ENCODE data around the gene SPG11.
A peak's percentile ranks its signal among the peaks of the same experiment; 100 is the strongest.
"Not testable (repeated sequence)": the region's sequence is repeated elsewhere in the genome, so short reads cannot be mapped to it uniquely, and the experiment has no call there.

Gene SPG11

DNA sequence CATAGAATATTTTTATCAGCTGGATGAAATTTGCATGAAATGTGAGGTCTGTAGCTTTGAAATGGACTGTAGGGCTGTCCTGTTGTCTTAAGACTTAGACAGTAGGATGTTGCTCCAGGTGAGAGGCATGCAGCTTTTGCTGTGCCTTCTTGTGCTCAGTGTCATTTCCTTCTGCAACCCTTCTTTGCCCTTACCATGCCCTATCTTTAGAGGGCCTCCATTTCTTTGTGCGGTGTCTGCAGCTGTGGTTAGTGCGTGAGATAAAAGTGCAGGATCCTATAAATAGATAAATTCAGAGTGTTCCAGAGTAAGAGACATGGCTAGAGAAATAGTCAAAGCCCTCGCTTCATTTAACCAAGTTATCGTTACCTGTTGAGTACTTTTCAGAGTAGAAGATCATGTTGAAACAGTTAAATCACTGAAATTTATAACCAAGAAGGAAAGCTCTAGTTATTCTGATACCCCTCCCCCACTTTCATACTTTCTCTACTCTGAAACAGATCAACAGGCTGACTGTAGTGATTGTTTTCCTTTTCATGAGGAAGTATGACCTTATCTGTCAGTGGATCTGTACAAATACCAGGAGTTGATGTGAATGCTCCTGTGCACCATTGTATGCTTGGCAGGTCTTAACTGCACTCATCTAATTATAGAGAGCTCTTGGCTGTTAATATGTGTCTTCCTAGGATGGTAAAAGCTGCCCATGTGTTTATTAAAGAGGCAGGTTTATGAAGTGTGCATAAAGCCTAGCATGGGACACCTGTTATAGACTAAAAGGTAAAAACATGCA lies 108.3 kb downstream of the SPG11 start:
- no peak for DNase-seq

DNA sequence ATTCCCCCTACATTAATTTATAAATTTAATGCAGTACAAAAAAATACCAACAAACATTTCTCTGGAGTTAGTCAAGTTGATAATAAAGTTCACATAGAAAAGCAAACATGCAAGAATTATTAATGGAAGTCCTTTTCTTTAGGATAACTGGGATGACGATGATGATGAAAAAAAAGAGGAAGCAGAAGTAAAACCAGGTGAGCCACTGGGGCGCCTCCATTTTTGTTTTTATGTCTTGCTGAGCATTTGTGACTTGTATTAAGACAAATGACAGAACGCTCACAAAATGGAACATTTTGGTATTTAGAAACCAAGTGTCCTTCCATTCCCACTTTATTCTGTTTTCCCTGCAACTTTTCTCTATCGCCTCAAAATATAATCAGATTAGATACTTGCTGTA lies 112.7 kb downstream of the SPG11 start:
- DNase-seq, result no peak

DNA sequence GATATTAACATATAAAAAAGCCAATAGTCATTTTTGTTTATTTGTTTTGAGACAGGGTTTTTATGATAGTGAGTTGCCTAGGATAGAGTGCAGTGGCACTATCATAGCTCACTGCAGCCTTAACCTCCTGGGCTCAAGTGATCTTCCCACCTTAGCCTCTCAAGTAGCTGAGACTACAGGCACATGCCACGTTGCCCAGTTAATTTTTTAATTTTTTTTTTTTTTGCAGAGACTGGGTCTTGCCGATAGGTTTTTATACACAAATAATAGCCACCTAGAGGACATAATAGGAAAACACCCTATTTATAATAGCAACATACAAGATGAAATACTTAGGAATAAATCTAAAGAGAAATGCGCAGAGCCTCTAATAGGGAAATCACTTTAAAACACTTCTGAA lies 113.2 kb downstream of the SPG11 start:
- peak; percentile 4 for DNase-seq

DNA sequence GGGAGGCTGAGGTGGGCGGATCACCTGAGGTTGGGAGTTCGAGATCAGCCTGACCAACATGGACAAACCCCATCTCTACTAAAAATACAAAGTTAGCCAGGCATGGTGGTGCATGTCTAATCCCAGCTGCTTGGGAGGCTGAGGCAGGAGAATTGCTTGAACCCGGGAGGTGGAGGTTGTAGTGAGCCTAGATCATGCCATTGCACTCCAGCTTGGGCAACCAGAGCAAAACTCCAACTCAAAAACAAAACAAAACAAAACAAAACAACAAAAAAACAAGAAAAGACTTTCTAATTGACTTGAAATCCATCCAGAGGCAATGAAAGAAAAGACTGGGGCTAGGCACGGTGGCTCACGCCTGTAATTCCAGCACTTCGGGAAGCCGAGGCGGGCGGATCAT lies 114.3 kb downstream of the SPG11 start:
- DNase-seq, result not testable (repeated sequence)

DNA sequence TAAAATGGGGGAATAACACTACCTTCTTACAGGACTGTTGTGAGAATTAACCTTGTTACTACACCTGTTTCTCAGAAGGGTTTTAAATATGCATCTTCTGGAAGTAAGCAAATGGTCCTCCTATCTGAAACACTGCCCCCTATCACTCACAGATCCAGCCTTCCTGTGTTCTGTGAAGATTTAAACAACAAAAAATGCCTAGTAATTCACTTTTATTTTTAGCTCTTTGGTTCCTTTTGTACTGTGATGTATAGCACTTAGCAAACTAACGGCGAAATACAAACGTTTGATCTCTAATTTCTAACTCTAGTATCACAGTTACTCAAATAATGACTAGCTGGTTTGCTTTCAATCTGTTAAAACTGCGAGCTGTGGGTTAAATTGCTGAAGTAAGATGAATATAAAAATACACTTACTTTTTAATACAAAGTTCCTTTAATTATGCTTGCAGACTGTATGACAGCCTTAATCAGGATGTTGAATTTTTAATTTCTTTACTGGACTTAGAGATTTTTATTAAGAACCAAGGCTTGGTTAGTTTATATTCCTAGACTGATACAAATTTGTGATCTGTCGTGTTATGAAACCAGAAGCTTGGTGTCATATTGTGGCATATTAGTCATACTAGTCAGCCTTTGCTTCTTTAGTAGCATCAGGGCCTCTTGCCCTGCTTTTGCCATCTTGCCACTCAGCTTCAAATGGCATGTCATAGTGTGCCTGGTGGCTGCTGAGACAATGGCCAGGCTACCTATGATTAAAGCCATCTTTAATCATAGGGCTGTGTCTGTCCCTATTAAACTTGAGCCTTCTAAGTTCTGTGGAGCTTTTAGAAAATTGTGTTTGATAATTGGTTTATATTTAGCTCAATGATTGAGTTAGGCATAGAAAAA lies 117.3 kb downstream of the SPG11 start:
- DNase-seq, result no peak

DNA sequence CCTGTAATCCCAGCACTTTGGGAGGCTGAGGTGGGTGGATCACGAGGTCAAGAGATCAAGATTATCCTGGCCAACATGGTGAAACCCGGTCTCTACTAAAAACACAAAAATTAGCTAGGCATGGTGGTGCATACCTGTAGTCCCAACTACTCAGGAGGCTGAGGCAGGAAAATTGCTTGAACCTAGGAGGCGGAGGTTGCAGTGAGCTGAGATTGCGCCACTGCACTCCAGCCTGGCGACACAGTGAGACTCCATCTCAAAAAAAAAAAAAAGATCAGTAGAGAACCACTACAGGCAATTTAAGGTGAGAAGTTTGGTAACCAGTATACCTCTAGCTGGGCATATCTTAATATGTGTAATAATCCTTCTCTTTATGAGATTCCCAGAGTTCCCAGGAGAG lies 118.7 kb downstream of the SPG11 start:
- DNase-seq, result not testable (repeated sequence)

DNA sequence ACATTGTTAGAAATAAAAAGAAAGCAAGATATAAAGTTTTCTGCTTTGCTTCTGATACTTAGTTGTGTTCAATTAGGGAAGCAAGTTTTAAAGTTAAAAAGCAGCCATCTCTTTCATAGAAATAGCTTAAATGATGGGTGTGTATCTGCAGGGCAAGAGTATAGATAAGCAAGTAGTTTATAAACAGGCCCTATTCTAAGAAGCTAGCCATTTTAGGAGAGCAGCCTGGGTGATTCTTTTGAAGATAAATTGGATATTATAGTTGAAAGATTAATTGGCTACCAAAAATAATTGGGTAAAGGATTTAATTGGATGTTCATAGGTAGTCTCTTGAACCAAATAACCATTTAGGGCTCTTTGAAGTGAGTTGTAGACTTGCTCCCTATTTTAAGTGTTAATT lies 120.9 kb downstream of the SPG11 start:
- DNase-seq, result no peak

DNA sequence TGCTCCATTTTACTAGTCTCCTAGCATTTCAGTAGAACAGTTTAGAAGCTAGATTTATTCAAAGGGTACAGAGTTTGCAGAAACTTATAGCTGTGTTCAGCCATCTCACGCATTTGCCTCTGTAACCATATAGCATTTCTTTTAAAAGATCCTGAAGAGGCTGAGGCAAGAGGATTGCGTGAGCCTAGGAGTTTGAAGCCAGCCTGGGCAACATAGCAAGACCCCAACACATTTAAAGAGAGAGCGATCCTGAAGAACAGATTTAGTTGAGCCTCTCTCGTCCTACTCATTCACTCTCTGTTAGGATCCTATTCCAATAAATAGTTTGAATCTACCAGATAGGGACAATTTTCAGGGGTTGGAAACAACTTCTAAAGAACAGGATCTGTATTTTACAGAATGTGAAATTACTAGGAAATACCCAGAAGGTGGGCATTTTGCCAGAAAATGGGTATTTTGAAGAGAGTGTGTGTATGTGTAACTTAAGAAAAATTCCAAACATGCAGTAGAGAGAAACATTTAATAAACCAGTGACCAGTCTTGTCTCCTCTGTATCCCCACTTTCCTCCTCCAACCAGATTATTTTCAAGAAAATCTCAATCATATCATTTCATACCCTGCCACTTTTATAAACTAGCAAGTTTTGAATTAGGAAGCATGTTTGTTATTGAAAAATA lies 122.0 kb downstream of the SPG11 start:
- no peak for DNase-seq

DNA sequence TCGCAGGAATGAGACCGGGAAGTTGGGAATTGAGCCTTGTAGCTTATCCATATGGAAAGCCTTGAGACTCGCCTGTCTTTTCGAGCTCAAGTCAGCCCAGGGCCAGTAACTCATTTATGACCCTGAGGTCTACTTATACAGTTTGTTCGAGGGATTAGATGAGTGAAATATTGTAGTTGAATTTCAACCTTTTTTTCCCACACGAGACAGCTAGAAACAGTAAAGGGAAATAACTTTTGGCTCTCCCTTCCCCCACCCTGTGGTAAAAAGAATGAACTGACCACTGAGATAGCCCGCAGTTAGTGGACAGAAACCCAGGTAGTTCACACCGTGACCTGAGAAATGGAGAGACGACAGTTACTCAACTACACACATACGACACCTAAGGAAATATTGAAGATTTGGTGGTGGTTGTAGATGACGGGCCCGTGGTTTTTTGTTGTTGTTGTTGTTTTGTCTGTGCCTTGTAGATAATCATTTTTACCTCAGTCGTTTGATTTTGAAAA lies 125.7 kb downstream of the SPG11 start:
- no peak for DNase-seq

DNA sequence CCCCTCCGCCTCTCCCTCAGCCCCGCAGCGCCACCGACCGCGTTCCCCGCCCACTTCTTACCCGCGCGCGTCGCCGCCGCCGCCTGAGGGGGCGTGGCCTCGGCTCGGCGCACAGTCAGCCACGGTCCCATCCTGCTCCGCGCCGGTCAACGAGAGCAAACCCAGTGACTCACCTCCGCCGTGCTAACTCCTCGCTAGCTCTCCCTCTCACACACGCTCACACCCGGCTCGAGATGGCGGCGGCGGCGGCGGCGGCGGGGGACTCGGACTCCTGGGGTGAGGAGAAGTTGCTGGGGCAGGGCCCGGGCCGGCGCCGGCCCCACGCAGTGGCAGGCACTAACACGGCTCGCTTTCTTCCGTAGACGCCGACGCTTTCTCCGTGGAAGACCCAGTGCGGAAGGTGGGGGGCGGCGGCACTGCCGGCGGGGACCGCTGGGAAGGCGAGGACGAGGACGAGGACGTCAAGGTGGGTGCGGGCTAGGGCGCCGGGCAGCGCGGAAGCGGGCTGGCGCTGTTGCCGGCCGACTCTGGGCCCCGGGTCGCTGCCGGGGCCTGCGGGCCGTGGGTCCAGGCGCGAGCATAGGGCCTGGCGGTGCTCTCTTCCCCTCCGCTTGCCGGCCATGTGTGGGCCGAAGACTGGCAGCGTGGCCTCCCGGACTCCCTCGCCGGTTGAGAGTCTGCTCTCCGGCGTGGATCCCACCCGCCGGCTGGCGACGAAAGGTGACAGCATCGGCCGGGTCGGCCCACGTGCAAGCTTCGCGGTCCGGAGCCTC lies 126.3 kb downstream of the SPG11 start, which contains the start of gene EIF3J:
Gene EIF3J, plus strand, starts transcription at position 186 of the 773 bp plus-strand sequence. Its CDS starts 48 bp downstream, at position 234.
- DNase-seq, result peak; percentile 87

DNA sequence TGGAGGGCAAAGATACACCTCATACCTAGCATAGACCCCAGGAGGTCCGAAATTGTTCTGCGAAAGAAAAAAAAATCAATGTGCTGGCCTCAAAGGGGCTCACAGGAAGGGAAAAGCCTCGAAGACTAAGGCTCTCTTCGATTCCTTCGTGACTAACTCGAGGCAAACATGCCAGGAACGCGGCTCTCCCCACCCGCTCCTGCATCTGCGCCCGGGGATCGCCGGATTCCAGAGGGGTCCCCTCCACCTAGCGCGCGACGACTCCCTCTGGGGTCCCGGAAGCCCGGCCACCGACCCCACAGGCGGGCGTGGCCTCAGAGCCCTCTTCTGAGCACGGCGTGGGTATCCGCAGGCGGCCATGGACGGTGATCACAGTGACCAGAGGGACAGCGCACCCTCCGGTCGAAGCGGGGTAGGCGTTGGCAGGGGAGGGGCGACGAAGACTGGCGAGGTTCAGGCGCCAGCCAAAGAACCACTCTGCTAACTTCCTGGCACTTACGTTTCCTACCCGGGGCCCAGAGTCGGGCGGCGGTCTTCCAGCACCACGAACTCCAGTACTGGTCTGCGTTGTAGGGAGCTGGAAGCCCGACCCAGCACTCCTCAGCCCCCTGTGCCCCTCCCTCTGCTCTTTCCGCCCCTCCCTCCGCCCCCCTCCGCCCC lies 127.0 kb downstream of the SPG11 start:
- no peak for DNase-seq

DNA sequence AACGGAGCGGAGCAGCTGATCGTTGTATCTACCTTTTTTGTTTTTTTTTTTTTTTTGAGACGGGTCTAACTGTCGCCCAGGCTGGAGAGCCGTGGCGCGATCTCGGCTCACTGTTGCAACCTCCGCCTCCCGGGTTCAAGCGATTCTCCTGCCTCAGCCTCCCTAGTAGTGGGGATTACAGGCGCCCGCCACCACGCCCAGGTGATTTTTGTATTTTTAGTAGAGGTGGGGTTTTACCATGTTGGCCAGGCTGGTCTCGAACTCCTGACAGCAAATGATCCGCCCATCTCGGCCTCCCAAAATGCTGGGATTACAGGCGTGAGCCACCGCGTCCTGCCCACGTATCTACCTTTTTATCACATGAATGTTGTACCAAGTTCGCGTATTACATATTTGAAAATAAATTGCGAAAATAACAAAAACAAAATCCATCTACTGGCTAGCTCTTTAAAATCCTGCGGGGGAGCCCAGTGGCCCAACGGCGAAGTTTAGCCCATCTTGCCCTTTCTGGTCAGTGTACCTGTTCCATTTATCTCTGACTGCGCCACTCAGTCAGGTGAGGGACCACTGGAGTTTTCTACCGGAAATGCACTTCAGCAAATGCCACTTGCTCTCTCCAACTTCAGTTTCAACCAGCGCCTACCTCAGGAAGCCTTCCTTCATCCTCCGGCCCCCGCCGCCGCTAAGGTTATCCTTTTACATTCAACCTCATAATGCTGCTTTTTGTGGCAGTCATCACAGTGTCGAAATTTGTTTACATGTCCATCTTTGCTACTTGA lies 127.8 kb downstream of the SPG11 start:
- DNase-seq, result no peak

DNA sequence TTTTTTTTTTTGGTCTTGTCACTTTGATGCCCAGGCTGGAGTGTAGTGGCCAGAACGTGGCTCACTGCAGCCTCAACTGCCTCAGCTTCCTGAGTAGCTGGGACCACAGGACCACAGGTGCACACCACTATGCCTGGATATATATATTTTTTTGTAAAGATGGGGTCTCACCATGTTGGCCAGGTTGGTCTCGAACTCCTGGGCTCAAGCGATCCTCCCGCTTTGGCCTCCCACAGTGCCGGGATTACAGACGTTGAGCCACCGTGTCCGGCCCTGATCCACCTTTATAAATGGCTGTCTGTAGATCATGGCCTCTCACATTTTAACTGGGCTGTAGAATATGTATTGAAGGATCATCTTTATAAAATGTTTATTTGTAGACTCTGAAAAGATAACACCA lies 128.4 kb downstream of the SPG11 start:
- DNase-seq, result no peak

DNA sequence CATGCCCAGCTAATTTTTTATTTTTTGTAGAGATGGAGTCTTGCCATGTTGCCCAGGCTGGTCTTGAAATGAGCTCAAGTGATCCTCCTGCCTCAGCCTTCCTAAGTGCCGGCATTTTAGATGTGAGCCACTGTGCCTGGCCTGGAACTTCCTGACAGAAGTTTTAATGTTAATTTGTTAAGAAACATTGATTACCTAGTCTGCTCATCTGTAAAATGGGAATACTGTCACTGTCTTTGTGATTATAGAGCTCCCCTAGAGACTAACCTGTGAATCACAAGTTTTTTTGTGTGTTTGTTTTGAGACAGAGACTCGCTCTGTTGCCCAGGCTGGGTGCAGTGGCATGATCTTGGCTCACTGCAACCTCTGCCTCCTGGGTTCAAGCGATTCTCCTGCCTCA lies 130.8 kb downstream of the SPG11 start:
- no peak for DNase-seq

DNA sequence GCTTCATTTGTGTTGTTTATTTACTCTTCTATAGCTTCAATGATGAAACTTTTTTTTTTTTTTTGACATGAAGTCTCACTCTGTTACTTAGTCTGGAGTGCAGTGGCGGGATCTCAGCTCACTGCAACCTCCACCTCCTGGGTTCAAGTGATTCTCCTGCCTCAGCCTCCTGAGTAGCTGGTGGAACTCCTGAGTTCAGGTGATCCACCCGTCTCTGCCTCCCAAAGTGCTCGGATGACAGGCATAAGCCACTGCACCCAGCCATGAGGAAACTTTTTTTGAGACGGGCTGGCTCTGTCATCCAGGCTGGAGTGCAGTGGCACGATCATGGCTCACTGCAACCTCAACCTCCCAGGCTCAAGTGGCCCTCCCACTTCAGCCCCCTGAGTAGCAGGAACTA lies 131.2 kb downstream of the SPG11 start:
- DNase-seq, result not testable (repeated sequence)

DNA sequence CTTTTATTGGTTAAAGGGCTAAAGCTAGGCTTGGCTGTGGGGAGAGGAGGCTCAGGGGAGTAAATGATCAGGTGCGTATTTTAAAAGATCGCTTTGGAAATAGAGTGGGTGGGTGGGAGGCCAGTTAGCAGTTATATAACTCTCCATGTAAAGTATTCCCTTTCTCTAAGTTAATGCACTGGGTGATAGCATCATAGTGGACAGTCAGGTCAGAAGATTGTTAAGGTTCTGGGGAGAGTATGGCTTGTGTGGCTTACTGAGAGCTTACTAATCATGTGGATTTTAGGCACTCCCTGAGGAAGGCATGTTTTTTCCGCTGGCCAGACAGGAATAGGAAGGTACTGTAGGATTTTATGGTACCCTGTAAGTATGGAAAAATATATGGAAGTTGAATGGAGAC lies 132.8 kb downstream of the SPG11 start:
- no peak for DNase-seq

DNA sequence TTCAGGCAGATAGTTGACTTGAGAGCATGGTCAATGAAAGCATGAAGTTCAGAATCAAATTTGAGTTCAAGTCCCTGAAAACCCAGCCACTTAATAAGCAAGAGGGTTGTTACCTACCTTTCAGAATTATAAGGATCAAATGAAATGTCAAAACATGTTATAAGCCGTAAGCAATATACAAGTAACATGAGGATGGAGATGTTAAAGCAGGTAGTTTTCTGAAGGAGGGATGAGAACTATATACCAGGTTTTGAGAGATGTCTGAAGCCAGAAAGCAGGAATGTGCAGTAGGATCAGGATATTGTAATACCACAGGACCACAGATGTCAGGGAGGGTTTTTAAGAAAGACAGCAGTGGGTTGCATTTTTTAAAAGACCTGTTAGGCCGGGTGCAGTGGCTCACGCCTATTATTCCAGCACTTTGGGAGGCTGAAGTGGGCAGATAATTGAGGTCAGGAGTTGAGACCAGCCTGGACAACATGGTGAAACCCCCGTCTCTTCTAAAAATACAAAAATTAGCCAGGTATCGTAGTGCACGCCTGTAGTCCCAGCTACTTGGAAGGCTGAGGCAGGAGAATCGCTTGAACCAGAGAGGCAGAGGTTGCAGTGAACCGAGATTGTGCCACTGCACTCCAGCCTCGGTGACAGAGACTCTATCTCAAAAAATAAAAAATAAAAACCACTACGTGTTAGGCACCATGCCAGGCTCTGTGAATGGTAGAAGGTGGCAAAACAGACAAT lies 133.4 kb downstream of the SPG11 start:
- no peak for DNase-seq

DNA sequence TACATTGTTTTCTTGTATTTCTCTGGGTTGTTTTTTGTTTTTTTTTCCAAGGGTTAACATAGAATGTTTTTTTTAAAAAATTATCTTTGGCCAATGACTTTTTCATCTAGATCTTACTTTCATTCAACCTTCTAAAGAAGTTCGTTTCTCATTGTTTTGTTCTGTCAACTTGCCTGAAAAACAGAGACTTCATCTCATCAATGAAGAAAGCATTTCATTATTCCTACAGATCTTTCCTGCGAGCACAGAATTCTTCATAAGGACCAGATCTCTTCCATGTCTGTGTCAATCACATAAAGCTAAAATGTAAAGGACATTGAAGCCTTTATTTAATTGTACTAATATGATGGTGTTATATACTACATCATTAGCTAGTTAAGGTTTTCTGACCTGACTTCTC lies 136.2 kb downstream of the SPG11 start:
- DNase-seq, result no peak

DNA sequence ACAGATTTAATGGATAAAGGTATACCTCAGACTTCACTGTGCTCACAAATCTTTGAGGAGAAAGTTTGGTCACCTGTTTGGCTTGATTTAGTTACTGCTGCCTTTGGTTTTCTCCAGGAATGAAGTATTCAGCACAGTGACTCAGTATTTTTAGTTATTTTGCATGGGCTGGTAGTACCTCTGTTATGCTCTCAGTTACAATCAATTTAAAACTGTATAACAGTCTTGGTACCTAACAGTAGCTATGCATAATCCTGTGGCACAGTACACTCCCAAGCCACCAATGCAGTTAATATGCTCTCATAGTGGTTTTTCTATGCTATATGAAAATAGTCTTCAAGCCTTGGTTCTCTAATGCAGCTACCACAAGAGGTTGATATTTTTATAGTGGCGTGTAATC lies 138.4 kb downstream of the SPG11 start:
- DNase-seq, result no peak

DNA sequence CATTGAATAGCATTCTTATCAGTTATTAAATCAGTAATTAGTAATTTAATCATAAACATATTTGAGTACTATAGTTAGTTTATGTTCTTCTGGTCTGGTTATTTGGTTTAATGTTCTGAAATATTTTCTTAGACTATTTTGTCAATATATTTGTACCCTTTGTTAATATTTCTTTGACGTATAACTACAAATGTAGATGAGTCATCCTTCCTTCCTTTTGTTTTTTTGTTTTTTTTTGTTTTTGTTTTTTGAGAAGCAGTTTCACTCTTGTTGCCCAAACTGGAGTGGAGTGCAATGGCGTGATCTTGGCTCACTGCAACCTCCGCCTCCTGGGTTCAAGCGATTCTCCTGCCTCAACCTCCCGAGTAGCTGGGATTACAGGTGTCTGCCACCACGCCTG lies 143.9 kb downstream of the SPG11 start:
- no peak for DNase-seq
